Stimulated activated CD4-positive, alpha-beta T cell treated with anti-CD3 and anti-CD28 coated beads, Interleukin-12 subunit alpha, Interleukin-12 subunit beta, amount 100 ng/mL, for 48 hours (primary cell): ENCODE measurements around the gene SAMD14.

ENCODE experiments used
- DNase-seq, 3 donors: peaks; one replicate each; pipeline ENCODE4 v3.0.0-alpha.2; 2020; ENCODE audit warnings: low read depth in 2 of 3, low spot score in 1 of 3

SAMD14 gene

DNA sequence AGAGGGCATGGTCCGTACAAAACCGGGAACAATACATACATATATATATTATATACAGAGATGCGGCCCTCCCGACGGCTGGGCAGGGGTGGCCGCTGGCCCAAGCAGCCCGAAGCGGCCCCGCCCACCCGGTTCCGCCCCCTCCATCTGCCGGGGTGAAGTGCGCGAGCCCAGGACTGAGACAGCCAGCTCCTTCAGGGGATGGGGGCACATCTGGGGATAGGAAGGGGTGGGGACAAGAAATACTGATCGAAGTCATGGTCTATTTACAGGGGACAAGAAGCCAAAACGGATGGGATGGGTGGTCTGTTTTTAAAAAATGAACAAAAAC lies 3.8 kb upstream of the SAMD14 start:
- DNase-seq, result no peak

GRCh38 chr17:50133028-50133768 lies 3.2 kb upstream of the SAMD14 start:
- no peak for DNase-seq

GRCh38 chr17:50132104-50132794 lies 2.3 kb upstream of the SAMD14 start:
- DNase-seq, result no peak

DNA sequence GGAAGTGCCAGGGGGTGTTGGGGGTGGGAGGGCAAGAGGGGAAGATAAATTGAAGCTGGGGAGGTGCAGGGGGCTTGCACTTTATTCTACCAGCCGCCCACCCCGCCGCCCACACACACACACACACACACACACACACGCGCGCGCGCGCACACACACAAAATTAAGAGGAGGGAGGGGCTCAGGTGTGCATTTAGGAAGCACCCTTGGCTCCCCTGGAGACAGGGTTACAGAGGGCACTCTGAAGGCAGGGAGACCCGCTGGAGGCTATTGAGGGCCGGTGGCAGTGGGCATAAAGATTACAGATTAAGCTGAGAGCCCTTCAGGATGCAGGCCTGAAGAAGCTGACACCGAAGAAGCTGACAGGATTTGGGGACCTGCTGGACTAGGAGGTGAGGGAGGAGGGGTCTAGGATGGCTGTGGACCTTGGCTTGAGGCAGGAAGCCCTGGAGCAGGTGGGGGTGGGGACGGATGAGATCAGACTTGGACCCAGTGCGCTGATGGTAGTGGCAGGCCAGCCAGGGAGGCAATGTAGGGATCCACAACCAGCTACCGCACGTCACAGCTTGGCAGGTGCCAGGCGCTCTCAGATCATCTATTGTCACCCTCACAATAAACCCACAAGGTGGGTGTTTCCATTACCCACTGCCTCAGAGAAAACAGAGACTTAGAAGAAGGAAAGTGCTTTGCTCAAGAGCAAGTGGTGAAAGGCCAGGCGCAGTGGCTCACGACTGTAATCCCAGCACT lies 772 bp upstream of the SAMD14 start:
- DNase-seq, result no peak

DNA sequence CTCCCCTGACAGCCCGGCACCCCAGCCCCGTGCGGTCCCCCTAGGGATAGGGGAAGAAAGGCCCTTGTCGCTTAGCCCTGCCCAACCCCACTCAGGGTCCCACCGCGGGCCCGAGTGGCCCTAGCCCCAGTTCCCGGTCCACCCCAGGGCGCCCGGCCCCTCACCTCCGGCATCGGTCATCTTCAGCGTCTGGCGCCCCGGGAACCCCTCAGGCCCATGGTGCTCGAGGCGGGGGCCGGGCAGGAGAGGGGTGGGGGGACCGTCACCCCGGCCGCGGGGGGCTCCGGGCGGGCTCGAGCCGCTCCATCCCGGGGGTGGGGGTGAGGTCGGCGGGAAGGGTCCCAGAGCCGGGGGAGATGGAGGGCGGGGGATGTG lies 620 bp downstream of the SAMD14 start:
- DNase-seq, result no peak

GRCh38 chr17:50128441-50129352 lies 1.3 kb downstream of the SAMD14 start:
- no peak for DNase-seq

DNA sequence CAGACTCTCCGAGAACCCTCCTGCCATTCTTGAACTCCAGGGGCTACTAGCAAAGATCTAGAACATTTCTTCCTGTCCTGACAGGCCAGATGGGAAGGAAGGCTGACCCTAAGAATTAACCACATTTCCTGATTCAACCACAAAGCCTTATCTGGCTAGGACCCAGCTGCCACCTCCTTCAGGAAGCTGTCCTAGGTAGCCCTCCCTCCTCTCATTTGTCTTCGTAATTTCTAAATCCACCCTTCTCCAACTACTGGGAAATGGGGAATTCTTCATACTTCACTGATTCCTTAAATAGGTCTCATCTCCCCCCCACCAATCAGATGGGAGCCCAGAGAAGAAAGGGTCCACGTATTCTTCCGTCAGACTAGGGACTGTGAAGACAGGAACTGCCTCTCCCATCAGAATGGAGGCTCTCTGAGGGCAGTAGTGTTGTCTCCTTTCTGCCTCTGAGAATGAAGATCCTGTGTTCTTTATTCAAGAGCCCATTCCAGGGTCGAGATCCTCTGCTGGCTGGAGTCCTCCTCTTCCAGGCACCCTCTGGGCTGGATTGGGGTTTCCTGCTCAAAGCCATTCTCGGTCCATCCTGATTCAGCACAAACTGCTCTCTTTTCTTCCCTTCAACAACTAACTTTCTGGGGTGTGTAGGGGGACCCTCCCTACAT lies 2.1 kb downstream of the SAMD14 start:
- no peak for DNase-seq

GRCh38 chr17:50125420-50125997 lies 4.5 kb downstream of the SAMD14 start:
- no peak for DNase-seq

DNA sequence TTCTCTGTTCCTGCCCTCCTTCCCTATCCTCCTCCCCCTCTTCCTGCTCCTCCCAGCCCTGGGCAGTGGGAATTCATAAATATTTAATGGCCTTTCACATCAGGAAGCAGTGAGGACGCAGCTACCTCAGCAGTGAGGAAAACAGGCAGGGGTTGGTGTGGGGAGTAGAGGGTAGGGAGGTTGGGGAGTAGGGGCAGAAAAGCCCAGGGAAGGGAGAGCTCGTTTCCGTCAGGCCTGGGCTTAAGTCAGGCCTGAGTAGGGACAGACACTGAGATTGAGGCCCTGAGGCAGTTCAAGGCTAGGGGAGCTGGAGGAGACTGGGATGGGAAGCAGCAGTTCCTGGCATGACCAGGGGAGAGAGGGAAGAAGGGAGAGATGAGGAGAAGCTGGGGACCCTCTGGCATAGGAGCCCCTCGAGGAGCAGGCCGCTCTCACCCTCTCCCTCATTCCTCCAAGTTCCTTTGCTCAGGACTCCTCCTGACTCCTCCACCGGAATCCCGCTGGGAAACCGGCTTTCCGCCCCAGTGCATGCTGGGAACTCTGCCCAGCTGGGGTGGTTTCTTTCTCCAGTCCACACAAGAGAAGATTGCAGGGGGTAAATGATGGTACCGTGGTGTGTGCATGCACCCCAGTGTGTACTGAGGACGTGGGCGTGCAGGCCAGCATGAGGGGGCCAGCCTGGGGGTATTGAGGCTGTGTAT lies 6.2 kb downstream of the SAMD14 start:
- no peak for DNase-seq

- DNase-seq, result no peak
Observed at GRCh38 chr17:50122945-50123344, 7.0 kb downstream of the SAMD14 start.

- no peak for DNase-seq
Observed at GRCh38 chr17:50120475-50121253, 9.3 kb downstream of the SAMD14 start.

DNA sequence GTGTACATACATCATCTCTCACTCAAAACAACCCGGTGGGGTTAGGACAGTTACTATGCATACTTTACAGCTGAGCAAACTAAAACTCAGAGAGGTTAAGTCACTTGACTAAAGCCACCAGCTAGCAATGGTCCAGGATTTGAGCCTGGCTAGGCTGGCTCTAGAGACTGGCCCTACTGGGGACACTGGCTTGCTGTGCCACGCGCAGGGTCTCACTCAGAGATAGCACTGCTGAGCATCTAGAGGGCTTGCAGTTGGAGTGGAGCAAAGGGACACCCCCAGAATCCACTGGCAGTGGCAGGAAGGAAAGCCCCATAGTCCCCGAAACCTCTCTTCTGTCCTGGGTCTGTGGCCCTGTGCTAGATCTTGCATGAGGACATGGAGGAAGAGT lies 11.1 kb downstream of the SAMD14 start:
- DNase-seq, result no peak

GRCh38 chr17:50118076-50118827 lies 11.7 kb downstream of the SAMD14 start:
- DNase-seq, result no peak

DNA sequence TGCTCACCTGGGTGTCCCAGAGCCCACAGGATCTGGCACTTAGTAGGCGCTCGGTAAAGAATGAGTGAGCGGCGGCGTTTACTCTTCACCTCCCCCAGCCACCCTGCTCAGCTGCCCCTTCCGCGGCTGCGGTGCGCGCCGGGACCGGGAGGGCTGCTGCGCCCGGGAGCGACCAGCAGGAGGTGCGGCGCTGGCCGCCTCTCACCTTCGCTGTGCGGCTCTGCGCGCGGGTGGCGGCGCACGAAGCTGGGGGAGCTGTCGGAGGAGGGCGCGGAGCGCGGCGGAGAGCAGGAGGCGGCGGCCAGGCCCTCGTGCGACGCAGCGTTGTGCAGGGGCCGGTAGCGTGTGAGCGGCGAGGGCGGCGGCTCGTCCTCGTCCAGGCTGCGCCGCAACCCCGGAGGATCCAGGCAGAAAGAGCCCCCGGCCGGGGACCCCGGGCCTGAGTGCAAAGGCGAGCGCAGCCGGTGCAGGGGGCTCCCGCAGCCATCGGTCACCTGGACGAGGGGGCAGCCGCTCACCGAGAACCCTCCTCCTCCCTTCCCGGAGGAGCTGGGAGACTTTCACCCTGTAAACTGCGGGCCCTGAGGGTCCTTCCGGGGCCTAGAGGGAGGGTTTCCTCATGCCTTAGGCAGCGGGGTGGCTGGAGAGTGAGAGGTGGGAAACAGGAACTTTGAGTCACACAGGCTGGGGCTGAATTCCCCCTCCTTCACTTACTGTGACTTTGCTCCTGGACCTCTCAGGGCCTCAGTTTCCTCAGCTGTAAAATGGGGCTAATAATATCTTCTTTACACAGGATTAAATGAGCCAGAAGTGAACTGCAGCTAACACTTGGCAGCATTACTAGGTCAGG lies 12.5 kb downstream of the SAMD14 start:
- peak; percentile 33 to 53 (median 42) for DNase-seq

DNA sequence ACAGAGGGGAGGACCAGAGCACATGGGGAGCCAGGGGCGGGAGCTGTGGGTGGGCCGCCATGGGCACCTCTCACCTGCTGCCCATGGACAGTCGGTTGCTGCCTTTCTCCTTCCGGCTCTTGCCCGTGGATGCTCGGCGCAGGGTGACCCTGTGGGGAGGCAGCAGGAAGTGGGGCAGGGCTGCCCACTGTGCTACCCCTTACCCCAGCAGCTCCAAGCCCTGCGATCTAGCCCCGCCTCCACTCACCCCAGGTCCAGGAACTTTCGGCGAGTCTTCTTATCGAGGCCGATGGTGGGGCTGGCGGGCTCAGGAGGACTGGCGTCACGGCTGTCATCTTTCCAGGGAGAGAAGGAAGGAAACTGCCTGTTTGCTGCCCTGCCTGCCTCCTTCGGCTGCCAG lies 14.2 kb downstream of the SAMD14 start:
- DNase-seq, result no peak

DNA sequence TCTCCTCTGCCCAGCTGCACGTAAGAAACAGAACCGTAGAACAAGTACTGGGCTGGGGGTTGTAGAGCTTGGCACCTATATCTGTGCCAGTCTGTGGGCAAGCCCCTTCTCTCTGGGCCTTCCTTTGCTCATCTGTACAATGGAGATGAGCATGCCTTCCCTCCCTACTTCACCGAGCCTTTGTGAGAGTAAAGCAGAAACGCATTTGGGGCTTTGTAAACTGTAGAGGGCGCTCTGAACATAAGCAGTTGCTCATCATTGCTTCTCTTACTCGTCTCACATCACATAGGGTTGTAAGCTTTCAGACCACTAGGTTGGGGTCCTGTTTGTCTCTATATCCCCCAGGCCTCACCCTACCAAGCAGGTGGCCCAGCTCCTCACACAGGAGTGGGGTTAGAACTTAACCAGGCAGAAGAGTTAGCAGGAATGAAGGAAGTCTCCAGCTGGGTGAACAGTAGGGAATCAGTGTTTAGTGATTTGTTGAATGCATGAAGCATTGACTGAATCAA lies 15.1 kb downstream of the SAMD14 start:
- DNase-seq, result peak in 1 of 3 donors; percentile 46

- DNase-seq, result no peak
Observed at GRCh38 chr17:50114401-50114800, 15.6 kb downstream of the SAMD14 start.
